H1 (cell line): ENCODE data around the gene SHISA6. TPM values are rescaled to one million over a fixed set of nuclear protein-coding genes. Genes with fewer than 3 reads are reported as not detected.

Experiments
- CTCF ChIA-PET: fragments of 300-600 bp; sonication (Branson Sonifier 250); formaldehyde crosslinking; loops from one replicate; lab custom pipeline; 2021; ENCODE audit not compliant: partially characterized antibody; lab: Charles Lee
- POLR2A ChIA-PET: fragments of 300-600 bp; sonication (Branson Sonifier 250); formaldehyde crosslinking; loops from one replicate; lab custom pipeline; 2021; ENCODE audit warnings: inconsistent platforms; ENCODE audit not compliant: partially characterized antibody; lab: Charles Lee
- DNase-seq, 2 experiments: peaks; one replicate each; pipeline versions ENCODE4 v3.0.0 to v3.0.0-alpha.2; 2010 to 2022; ENCODE audit warnings: low spot score in 2 of 2, low read depth in 1 of 2, mixed read lengths in 1 of 2
- FAIRE-seq: peaks from 2 replicates; lab custom pipeline; 2011; peaks lifted over from hg19 to GRCh38; lab: Jason Lieb, UNC
- H2AFZ ChIP-seq: 2 replicates; pipeline ENCODE4 v1.8.1; 2012; ENCODE audit warnings: low read length, inconsistent platforms
- H2AK5ac ChIP-seq: 2 replicates; pipeline ENCODE4 v1.6.1; 2013; ENCODE audit warnings: low read depth, low read length
- H2BK120ac ChIP-seq: replicated peaks from 2 replicates; pipeline ENCODE3; 2013; ENCODE audit warnings: low read depth, low read length, inconsistent platforms
- H2BK12ac ChIP-seq: 2 replicates; pipeline ENCODE4 v1.6.1; 2013; ENCODE audit warnings: low read depth, low read length
- H2BK15ac ChIP-seq: 2 replicates; pipeline ENCODE4 v1.6.1; 2013; ENCODE audit warnings: low read length
- H2BK20ac ChIP-seq: 2 replicates; pipeline ENCODE4 v1.6.1; 2013; ENCODE audit warnings: low read length
- H2BK5ac ChIP-seq: 2 replicates; pipeline ENCODE4 v1.6.1; 2013; ENCODE audit warnings: low read depth, low read length
- H3K14ac ChIP-seq: 2 replicates; pipeline ENCODE4 v1.6.1; 2013; ENCODE audit warnings: inconsistent platforms; ENCODE audit not compliant: insufficient read length
- H3K18ac ChIP-seq: 2 replicates; pipeline ENCODE4 v1.6.1; 2013; ENCODE audit warnings: low read length; ENCODE audit errors: extremely low read depth
- H3K23ac ChIP-seq: 2 replicates; pipeline ENCODE4 v1.6.1; 2013; ENCODE audit warnings: inconsistent platforms; ENCODE audit not compliant: insufficient read length
- H3K23me2 ChIP-seq: 2 replicates; pipeline ENCODE4 v1.6.1; 2013; ENCODE audit warnings: low read depth, low read length
- H3K27ac ChIP-seq: 2 replicates; pipeline ENCODE4 v1.6.1; 2011; ENCODE audit warnings: low read depth, low read length, inconsistent platforms
- H3K27me3 ChIP-seq, 4 experiments: replicated peaks in 1 of 4; 1 replicate in 1 of 4; 2 replicates in 3 of 4; pipeline versions ENCODE4 v1.6.1 to v1.8.1; 2011 to 2013; ENCODE audit warnings: low read length in 3 of 4, mild to moderate bottlenecking in 3 of 4, inconsistent platforms in 2 of 4, mixed read lengths in 2 of 4, moderate library complexity in 1 of 4; ENCODE audit not compliant: control insufficient read depth in 3 of 4, insufficient read depth in 3 of 4; ENCODE audit errors: extremely low read depth in 1 of 4
- H3K36me3 ChIP-seq, 4 experiments: 2 replicates each; pipeline versions ENCODE4 v1.6.1 to v1.8.1; 2011 to 2013; ENCODE audit warnings: mild to moderate bottlenecking in 4 of 4, low read length in 3 of 4, moderate library complexity in 2 of 4, control low read depth in 1 of 4, inconsistent platforms in 1 of 4; ENCODE audit not compliant: insufficient read depth in 4 of 4, control insufficient read depth in 2 of 4
- H3K4ac ChIP-seq: replicated peaks from 2 replicates; pipeline ENCODE3; 2013; ENCODE audit warnings: low read length, low read depth, mixed read lengths, inconsistent platforms; ENCODE audit not compliant: insufficient read length
- H3K4me1 ChIP-seq, 4 experiments: replicated peaks in 1 of 4; 1 replicate in 1 of 4; 2 replicates in 3 of 4; pipeline versions ENCODE4 v1.6.1 to v1.8.1; 2011 to 2013; ENCODE audit warnings: low read length in 3 of 4, inconsistent platforms in 2 of 4, mixed read lengths in 1 of 4; ENCODE audit not compliant: insufficient read depth in 4 of 4, control insufficient read depth in 3 of 4
- H3K4me2 ChIP-seq, 2 experiments: 2 replicates each; pipeline versions ENCODE4 v1.6.1 to v1.8.1; 2011 to 2013; ENCODE audit warnings: low read depth in 2 of 2, low read length in 2 of 2, control low read depth in 1 of 2, inconsistent platforms in 1 of 2, mild to moderate bottlenecking in 1 of 2; ENCODE audit not compliant: insufficient read depth in 1 of 2
- H3K4me3 ChIP-seq, 4 experiments: fragments of 200-600, 300-600 bp in 1 of 4; sonication (generic), shearing (Covaris generic), sonication (Bioruptor Twin) in 1 of 4; 2 replicates each; pipeline versions ENCODE4 v1.5.1 to v1.8.1; 2011 to 2016; ENCODE audit warnings: low read length in 4 of 4, low read depth in 3 of 4, control low read depth in 2 of 4, inconsistent platforms in 2 of 4, mild to moderate bottlenecking in 2 of 4, mixed read lengths in 1 of 4, moderate library complexity in 1 of 4; ENCODE audit not compliant: insufficient read depth in 2 of 4; ENCODE audit errors: extremely low read depth in 1 of 4
- H3K56ac ChIP-seq: replicated peaks from 2 replicates; pipeline ENCODE3; 2013; ENCODE audit warnings: low read depth, mild to moderate bottlenecking, mixed read lengths, low read length, inconsistent platforms; ENCODE audit not compliant: insufficient read length
- H3K79me1 ChIP-seq: 2 replicates; pipeline ENCODE4 v1.6.1; 2013; ENCODE audit warnings: low read depth, low read length, control low read depth
- H3K79me2 ChIP-seq, 2 experiments: 2 replicates each; pipeline versions ENCODE4 v1.6.1 to v1.8.1; 2012 to 2013; ENCODE audit warnings: low read length in 2 of 2, mild to moderate bottlenecking in 2 of 2, inconsistent platforms in 1 of 2; ENCODE audit not compliant: insufficient read depth in 2 of 2, control insufficient read depth in 1 of 2
- H3K9ac ChIP-seq, 4 experiments: replicated peaks in 1 of 4; 1 replicate in 1 of 4; 2 replicates in 3 of 4; pipeline versions ENCODE4 v1.6.1 to v1.8.1; 2011 to 2013; ENCODE audit warnings: low read depth in 3 of 4, low read length in 3 of 4, control low read depth in 2 of 4, mild to moderate bottlenecking in 2 of 4, moderate library complexity in 2 of 4, inconsistent platforms in 1 of 4; ENCODE audit errors: extremely low read depth in 1 of 4
- H3K9me3 ChIP-seq, 2 experiments: 2 replicates each; pipeline versions ENCODE4 v1.6.1 to v1.8.1; 2012 to 2013; ENCODE audit warnings: mild to moderate bottlenecking in 2 of 2, moderate library complexity in 2 of 2, control low read depth in 1 of 2, inconsistent platforms in 1 of 2, low read depth in 1 of 2, low read length in 1 of 2, mixed read lengths in 1 of 2; ENCODE audit not compliant: insufficient read depth in 2 of 2
- H4K20me1 ChIP-seq, 2 experiments: replicated peaks in 1 of 2; 2 replicates each; pipeline versions ENCODE3 to v1.8.1; 2011 to 2013; ENCODE audit warnings: inconsistent platforms in 2 of 2, low read length in 2 of 2, mild to moderate bottlenecking in 1 of 2; ENCODE audit not compliant: insufficient read depth in 2 of 2, control insufficient read depth in 1 of 2
- H4K5ac ChIP-seq: 2 replicates; pipeline ENCODE4 v1.6.1; 2013; ENCODE audit warnings: low read length, low read depth, mixed read lengths, inconsistent platforms; ENCODE audit not compliant: insufficient read length
- H4K8ac ChIP-seq: 2 replicates; pipeline ENCODE4 v1.8.0; 2013; ENCODE audit warnings: mild to moderate bottlenecking, moderate library complexity, low read length, inconsistent platforms; ENCODE audit not compliant: insufficient read depth; ENCODE audit errors: extremely low read depth
- H4K91ac ChIP-seq: replicated peaks from 2 replicates; pipeline ENCODE3; 2013; ENCODE audit warnings: low read length, mixed read lengths, inconsistent platforms; ENCODE audit not compliant: insufficient read length
- FOSL1 ChIP-seq: IDR thresholded peaks from 2 replicates; pipeline ENCODE4 v1.6.1; 2011; ENCODE audit warnings: mild to moderate bottlenecking, low read depth, low read length, moderate library complexity; ENCODE audit not compliant: insufficient read depth
- HDAC2 ChIP-seq, 2 experiments: fragments of 300-600 bp in 1 of 2; sonication (generic) in 1 of 2; IDR thresholded peaks; 2 replicates each; pipeline ENCODE4 v1.6.1; 2011 to 2012; ENCODE audit warnings: low read depth in 2 of 2, low read length in 2 of 2, mild to moderate bottlenecking in 2 of 2, moderate library complexity in 2 of 2, borderline replicate concordance in 1 of 2, inconsistent platforms in 1 of 2
- WGBS, 2 experiments: shearing (Covaris generic) in 1 of 2; methylation state at CpG; one replicate each; pipeline versions ENCODE4 v1.1.6 to v1.1.7; 2013 to 2015; ENCODE audit warnings: low lambda C conversion rate in 2 of 2, mixed read lengths in 2 of 2, inconsistent platforms in 1 of 2, low coverage in 1 of 2, missing lambda C conversion rate in 1 of 2; ENCODE audit not compliant: insufficient replicate concordance in 2 of 2, insufficient coverage in 1 of 2, insufficient read length in 1 of 2; ENCODE audit errors: extremely low coverage in 1 of 2, missing lambda C conversion rate in 1 of 2; 5-methylcytosine and 5-hydroxymethylcytosine counted together
- polyA plus RNA-seq, 7 experiments: library from polyadenylated mRNA; depleted of rRNA in 3 of 7; stranded (reverse) in 5 of 7; unstranded in 2 of 7; fragments of >200 nt in 5 of 7; fragments of 200-250 nt in 2 of 7; gene quantifications; 1 replicate in 5 of 7; 2 replicates in 1 of 7; 4 replicates in 1 of 7; pipeline versions ENCODE4 v1.2.1 to v1.2.3, GENCODE V29; 2011 to 2013; ENCODE audit warnings: missing spikeins in 2 of 7, mixed read lengths in 2 of 7
- total RNA-seq: library from RNA; stranded (reverse); fragmentation: NEBNext Ultra II Directional; extraction: Animal tissue kit (Norgen Biotek cat#: 25700); gene quantifications from 2 replicates; pipeline ENCODE4 v1.2.1, GENCODE V29; 2021
- TF ChIP-seq, protein P1 (sequence below): IDR thresholded peaks from 2 replicates; pipeline ENCODE4 v1.6.1; 2012; ENCODE audit warnings: inconsistent platforms

SHISA6 gene
- total and polyA plus RNA-seq, 2 of the 8 experiments (the other 6 are each of a cell fraction or from before 2014, with no cell fraction given), result 2.9 to 4.8 TPM

DNA sequence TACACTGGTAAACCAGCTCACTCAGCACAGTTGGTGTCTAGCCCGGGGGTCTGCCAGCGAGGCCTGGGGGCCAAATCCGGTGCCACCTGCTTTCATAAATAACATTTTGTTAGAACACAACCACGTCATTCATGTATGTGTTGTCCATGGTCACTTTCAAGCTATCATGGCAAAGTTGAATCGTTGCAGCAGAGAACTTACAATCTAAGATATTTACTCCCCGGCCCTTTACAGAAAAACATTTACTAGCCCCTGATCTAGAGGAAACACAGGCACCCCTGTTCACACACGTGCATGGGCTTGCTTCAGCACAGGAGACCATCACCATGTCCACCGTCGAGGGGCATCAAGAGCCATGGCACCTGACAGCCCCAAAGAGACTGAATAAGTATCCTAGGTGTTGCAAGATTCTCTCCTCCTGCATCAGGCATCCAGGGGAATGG is 245.9 kb downstream of the SHISA6 start:
- Histone ChIP-seq H3K23ac (no peak overlapping the region), H3K4ac (no peak overlapping the region), H3K4me1 (peaks cover 2 to 9% (median 5%) of the 10 kb centered on the region in 4 experiments; a peak in 3 of 7 replicates), H3K56ac (no peak overlapping the region), H2BK120ac (no peak overlapping the region), H3K4me3 (no peak overlapping the region), H3K27ac (no peak overlapping the region), H2BK12ac (no peak overlapping the region), H3K79me2 (no peaks in the 10 kb centered on the region), H4K5ac (no peak overlapping the region), H4K91ac (no peak overlapping the region), H3K4me2 (no peak overlapping the region), H2BK15ac (no peak overlapping the region), H2BK5ac (no peak overlapping the region), H3K79me1 (no peaks in the 10 kb centered on the region), H2AFZ (no peak overlapping the region), H2BK20ac (no peak overlapping the region), H3K9ac (no peak overlapping the region), H4K20me1 (no peaks in the 10 kb centered on the region), H3K23me2 (no peaks in the 10 kb centered on the region), H3K27me3 (no peaks in the 10 kb centered on the region), H2AK5ac (no peak overlapping the region), H3K36me3 (no peaks in the 10 kb centered on the region), H4K8ac (no peak overlapping the region), H3K14ac (no peak overlapping the region), H3K9me3 (no peaks in the 10 kb centered on the region), H3K18ac (no peak overlapping the region)
- POLR2A ChIA-PET, result no interaction called here
- TF ChIP-seq HDAC2 (IDR thresholded peaks at IDR 0.05; ENCODE audit: borderline replicate concordance in 1 of 2, low read depth in 2 of 2, low read length in 2 of 2), result no peak
- no peak for TF ChIP-seq FOSL1
- TF ChIP-seq, protein P1, sequence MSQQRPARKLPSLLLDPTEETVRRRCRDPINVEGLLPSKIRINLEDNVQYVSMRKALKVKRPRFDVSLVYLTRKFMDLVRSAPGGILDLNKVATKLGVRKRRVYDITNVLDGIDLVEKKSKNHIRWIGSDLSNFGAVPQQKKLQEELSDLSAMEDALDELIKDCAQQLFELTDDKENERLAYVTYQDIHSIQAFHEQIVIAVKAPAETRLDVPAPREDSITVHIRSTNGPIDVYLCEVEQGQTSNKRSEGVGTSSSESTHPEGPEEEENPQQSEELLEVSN, result no peak
- DNase-seq (peak in 1 of 2 experiments; percentile 34), FAIRE-seq (no peak)
- whole genome bisulfite sequencing, 2 experiments, result 85% methylated on average over 9 of the region's 9 CpGs; no CpG with 5 or more reads in 1 of the 2 experiments
- CTCF ChIA-PET, result interaction anchor here (0.9 to 1.1 kb wide), 3 partner anchors 22 to 157 kb away, joined by 3 to 4 read pairs (median 4); no protein-coding TSS in a partner anchor
